OCI-M1 (cell line): ENCODE results near the gene EIF4G1.
A peak's percentile ranks its signal among the peaks of the same experiment; 100 is the strongest.
"Not testable (repeated sequence)": the region's sequence is repeated elsewhere in the genome, so short reads cannot be mapped to it uniquely, and the experiment has no call there.

Experiments used
- DNase-seq: peaks from one replicate; lab custom pipeline; 2025; lab: John Stamatoyannopoulos, UW

The EIF4G1 gene, protein sequence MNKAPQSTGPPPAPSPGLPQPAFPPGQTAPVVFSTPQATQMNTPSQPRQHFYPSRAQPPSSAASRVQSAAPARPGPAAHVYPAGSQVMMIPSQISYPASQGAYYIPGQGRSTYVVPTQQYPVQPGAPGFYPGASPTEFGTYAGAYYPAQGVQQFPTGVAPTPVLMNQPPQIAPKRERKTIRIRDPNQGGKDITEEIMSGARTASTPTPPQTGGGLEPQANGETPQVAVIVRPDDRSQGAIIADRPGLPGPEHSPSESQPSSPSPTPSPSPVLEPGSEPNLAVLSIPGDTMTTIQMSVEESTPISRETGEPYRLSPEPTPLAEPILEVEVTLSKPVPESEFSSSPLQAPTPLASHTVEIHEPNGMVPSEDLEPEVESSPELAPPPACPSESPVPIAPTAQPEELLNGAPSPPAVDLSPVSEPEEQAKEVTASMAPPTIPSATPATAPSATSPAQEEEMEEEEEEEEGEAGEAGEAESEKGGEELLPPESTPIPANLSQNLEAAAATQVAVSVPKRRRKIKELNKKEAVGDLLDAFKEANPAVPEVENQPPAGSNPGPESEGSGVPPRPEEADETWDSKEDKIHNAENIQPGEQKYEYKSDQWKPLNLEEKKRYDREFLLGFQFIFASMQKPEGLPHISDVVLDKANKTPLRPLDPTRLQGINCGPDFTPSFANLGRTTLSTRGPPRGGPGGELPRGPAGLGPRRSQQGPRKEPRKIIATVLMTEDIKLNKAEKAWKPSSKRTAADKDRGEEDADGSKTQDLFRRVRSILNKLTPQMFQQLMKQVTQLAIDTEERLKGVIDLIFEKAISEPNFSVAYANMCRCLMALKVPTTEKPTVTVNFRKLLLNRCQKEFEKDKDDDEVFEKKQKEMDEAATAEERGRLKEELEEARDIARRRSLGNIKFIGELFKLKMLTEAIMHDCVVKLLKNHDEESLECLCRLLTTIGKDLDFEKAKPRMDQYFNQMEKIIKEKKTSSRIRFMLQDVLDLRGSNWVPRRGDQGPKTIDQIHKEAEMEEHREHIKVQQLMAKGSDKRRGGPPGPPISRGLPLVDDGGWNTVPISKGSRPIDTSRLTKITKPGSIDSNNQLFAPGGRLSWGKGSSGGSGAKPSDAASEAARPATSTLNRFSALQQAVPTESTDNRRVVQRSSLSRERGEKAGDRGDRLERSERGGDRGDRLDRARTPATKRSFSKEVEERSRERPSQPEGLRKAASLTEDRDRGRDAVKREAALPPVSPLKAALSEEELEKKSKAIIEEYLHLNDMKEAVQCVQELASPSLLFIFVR (N-terminal part only)

DNA sequence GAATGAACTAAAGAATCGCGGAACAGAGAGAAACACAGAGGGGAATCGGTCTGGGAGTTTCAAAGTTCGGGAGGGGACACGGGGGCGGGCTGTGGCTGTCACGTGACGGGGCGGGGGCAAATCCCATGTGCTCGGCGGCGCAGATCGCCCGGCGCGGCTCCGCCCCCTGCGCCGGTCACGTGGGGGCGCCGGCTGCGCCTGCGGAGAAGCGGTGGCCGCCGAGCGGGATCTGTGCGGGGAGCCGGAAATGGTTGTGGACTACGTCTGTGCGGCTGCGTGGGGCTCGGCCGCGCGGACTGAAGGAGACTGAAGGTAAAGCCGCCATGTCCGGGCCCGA, at the start of gene EIF4G1:
TSS of gene EIF4G1 (plus strand) at position 244 of the 337 bp plus-strand sequence. CDS start 1,191 bp downstream, outside the sequence.
- DNase-seq: peak; percentile 89

DNA sequence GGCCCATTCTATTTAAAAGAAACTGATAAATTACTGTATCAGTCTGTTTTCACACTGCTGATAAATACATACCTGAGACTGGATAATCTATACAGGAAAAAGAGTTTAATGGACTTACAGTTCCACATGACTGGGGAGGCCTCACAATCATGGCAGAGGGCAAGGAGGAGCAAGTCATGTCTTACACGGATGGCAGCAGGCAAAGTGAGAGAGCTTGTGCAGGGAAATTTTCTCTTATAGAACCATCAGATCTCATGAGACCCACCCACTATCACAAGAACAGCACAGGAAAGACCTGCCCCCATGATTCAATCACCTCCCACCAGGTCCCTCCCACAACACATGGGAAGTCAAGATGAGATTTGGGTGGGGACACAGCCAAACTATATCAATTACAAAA, 47.2 kb upstream of the EIF4G1 start:
- DNase-seq: not testable (repeated sequence)

GRCh38 chr3:184272269-184272668, 42.1 kb upstream of the EIF4G1 start:
- no peak for DNase-seq

- DNase-seq: no peak
Measured at GRCh38 chr3:184275381-184275701, 39.1 kb upstream of the EIF4G1 start.

- DNase-seq: no peak
Measured at GRCh38 chr3:184275961-184276910, 38.2 kb upstream of the EIF4G1 start, which contains the start of gene ECE2. TSS of gene ECE2 (plus strand) at chr3:184276022. CDS start at chr3:184276154, 132 bp downstream.

GRCh38 chr3:184277366-184277765, 37.0 kb upstream of the EIF4G1 start:
- no peak for DNase-seq

GRCh38 chr3:184282941-184283340, 31.5 kb upstream of the EIF4G1 start:
- no peak for DNase-seq

GRCh38 chr3:184283681-184284080, 30.7 kb upstream of the EIF4G1 start:
- no peak for DNase-seq

- peak; percentile 57 for DNase-seq
Measured at GRCh38 chr3:184284696-184285095, 29.7 kb upstream of the EIF4G1 start.

- DNase-seq: peak; percentile 68
Measured at GRCh38 chr3:184289426-184289938, 24.9 kb upstream of the EIF4G1 start.

DNA sequence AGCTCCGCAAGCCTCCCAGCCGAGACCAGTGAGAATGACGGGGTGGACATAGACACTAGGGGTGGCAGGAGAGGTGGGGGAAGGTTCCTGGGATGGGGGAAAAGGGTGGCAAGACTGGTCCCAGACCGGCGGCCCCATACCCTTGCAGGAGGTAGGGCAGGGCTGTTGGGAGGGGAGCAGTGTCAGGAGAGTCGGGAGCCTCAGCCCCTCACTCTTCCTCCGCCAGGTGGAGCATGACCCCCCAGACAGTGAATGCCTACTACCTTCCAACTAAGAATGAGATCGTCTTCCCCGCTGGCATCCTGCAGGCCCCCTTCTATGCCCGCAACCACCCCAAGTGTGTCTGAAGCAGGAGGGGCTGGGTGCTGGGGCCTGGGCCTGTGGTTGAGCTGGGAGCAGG, 24.1 kb upstream of the EIF4G1 start:
- no peak for DNase-seq

DNA sequence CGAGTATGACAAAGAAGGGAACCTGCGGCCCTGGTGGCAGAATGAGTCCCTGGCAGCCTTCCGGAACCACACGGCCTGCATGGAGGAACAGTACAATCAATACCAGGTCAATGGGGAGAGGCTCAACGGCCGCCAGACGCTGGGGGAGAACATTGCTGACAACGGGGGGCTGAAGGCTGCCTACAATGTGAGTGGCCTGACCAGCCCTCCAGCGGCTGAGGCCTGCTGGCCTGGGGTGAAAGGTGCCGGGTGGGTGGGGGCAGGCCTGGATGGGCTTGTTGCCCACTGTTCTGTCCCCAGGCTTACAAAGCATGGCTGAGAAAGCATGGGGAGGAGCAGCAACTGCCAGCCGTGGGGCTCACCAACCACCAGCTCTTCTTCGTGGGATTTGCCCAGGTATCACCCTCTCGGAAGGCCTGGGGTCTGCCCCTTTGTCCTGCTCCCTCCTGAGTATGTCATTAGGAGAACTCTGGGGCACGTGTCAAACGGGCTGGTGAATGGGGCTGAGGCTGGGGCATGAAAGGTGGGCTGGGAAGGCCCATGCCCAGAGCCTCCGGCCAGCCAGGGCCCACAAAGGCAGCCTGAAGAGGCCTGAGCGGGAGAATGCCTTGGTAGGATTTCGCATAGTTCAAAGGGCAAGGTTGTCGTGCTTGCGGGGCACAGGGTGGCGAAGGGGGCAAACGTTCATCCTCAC, 23.2 kb upstream of the EIF4G1 start:
- no peak for DNase-seq

- DNase-seq: no peak
Measured at GRCh38 chr3:184291738-184292445, 22.5 kb upstream of the EIF4G1 start.

DNA sequence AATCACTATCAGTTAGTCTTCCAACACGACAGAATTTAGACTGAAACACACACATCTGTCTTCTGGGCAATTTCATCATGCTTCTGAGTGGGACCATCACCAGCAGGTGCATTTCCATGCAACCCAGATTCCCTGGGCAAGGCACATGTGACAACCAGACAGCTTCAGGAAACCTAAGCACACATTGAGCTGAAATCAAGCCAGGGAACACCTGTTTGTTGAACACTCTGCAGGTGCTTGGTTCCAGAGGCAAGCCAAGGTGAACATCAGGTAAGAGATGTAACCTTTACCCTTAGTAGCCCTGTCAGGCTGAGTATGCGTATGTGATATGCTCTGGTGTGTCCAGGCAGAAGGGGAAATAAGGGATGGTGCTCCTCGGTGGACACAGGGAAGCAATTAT, 18.6 kb upstream of the EIF4G1 start:
- DNase-seq: no peak

DNA sequence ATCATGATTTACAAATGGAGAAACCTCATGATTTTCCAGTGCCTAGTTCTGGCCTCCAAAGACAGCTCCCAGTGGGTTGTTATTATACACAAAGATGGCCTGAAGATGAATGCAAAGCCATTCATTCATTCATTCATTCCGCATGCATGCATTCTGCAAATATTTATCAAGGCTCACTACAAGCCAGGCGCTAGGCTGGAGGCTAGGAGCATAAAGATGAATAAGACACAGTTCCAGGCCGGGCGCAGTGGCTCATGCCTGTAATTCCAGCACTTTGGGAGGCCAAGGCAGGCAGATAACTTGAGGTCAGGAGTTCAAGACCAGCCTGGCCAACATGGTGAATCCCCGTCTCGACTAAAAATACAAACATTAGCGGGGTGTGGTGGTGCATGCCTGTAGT, 17.8 kb upstream of the EIF4G1 start:
- DNase-seq: no peak

GRCh38 chr3:184298759-184299487, 15.5 kb upstream of the EIF4G1 start, which contains the start of gene PSMD2:
TSS of gene PSMD2 (plus strand) at chr3:184299241. CDS start at chr3:184299267, 26 bp downstream.
- peak; percentile 94 for DNase-seq

- DNase-seq: no peak
Measured at GRCh38 chr3:184299488-184300377, 14.7 kb upstream of the EIF4G1 start.

GRCh38 chr3:184300378-184300720, 14.1 kb upstream of the EIF4G1 start:
- DNase-seq: no peak
